HG03432 (cell line): ENCODE measurements around the gene NCOA5.
A peak's percentile ranks its signal among the peaks of the same experiment; 100 is the strongest.
"Not testable (repeated sequence)": the region's sequence is repeated elsewhere in the genome, so short reads cannot be mapped to it uniquely, and the experiment has no call there.

Experiments used
- ATAC-seq: cut with Tn5 transposase; IDR thresholded peaks from one replicate; pipeline ENCODE4 v1.9.1; 2021; ENCODE audit warnings: mild to moderate bottlenecking, moderate library complexity; ENCODE audit not compliant: unreplicated experiment

Gene NCOA5

DNA sequence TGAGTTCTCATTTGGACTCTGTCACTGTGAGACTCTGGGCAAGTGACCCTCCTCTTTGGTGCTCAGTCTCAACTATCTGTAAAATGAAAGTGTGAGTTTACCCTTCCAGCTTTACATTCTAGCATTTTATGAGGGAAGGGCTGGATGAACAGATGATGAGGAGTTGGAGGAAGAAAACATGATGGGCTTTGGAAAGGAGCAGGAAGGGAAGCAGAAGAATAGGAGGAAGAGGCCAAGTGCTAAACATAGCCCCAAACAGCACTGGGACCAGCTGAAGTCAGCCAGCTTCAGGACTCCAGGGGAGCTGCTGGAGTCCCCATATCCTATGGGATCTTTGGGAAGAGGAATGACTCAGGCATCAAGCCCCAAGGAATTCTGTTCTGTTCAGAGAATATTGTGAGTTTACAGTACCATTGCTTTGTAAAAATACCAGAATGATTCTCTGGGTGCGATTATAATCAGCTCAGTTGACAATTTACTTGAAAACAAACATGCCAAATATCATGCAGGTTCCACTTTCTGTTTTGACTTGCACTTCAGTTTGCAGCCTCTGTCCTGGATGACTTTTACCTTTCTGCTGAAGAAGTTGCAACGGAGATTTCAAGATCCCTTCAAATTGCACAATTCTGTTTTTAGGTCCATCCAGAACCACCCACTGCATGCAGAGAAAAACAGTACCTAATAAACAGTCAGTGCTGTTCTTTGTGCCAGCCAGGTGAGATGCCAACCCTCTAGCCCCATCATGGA is 31.6 kb upstream of the NCOA5 start:
- no peak for ATAC-seq

DNA sequence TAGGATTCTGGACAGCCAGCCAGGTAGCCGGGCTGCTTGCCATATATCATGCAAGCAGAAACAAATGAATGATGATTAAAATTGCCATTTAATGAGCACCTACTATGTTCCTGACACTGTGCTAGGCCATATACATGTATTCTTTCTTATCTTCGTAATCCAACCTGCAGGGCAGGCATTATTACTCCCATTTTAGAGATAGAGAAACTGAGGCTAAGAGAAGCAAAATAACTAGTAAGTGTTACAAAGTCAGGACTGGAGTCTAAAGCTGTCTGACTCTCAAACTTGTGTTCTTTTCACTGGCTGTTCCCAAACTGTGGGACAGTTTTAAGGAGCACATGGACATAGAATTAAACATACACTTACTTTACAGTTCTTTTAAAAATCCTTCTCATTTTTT is 30.4 kb upstream of the NCOA5 start:
- no peak for ATAC-seq

DNA sequence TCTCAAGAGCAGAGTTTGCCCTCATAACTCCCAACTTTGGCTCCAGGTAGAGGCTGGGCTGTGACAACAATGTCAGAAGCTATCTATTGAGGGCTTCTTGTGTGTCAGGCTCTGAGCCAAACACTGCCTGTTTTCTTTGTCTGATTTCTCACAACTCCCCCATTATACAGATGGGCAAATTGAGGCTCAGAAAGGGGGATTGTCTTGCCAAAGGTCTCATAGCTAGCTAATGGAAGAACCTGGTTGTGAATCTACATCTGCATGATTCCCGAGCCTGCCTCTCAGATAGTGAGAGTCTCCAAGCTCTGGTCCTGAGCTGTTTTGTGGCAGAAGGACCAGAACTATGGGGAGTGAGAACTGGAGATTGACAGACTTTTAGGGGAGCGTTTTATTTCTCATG is 29.8 kb upstream of the NCOA5 start:
- no peak for ATAC-seq

DNA sequence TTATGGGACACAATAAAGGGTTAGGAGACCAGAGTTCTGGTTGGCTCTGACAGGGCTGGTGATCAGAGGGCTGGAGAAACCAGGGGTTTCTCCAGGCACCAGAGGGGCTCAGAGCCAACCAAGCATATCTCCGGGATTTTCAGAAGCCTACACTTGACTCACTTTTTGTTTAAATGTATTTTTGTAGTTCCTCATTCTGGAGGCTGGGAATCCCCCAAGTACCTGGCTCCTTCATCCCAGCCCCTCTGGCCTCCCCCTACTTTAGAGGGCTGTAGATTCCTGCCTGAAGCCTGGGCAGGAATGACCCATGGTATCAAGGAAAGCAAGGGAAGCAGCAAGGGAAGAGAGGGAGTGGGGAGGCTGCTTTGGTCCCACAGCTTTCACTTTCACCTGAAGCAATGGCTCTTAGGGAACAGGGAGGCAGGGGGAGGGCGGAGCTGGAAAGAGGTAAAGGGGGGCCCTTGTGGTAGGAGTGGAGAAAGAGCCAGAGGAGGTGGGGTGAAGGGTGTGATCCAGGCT is 29.3 kb upstream of the NCOA5 start:
- ATAC-seq = peak; percentile 32

DNA sequence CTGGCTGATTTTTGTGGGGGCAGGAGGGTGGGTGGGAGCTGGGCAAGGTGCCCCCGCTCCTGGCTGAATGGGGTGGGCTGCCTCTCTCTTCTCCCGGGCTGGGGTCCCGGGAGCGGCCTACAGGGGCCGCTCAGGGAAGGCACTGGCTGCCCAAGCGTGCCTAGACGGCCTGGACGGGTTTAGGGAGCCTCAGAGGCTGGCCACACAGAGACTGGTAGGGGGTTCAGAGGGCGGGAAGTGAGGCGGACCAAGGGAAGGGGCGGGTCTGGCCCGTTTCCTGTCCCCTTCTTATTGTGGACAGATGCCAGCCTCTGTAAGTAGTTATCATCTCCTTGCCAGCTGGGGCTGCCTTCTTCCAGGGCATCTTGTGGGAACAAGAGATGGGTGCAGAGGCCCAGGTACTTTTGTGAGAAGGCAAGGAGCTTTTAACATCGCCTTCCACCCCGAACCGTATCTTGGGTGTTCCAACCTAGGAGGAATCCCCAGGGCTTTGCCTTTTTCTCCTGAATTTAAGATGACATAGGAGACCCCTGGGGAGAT is 28.8 kb upstream of the NCOA5 start:
- ATAC-seq = peak; percentile 56

DNA sequence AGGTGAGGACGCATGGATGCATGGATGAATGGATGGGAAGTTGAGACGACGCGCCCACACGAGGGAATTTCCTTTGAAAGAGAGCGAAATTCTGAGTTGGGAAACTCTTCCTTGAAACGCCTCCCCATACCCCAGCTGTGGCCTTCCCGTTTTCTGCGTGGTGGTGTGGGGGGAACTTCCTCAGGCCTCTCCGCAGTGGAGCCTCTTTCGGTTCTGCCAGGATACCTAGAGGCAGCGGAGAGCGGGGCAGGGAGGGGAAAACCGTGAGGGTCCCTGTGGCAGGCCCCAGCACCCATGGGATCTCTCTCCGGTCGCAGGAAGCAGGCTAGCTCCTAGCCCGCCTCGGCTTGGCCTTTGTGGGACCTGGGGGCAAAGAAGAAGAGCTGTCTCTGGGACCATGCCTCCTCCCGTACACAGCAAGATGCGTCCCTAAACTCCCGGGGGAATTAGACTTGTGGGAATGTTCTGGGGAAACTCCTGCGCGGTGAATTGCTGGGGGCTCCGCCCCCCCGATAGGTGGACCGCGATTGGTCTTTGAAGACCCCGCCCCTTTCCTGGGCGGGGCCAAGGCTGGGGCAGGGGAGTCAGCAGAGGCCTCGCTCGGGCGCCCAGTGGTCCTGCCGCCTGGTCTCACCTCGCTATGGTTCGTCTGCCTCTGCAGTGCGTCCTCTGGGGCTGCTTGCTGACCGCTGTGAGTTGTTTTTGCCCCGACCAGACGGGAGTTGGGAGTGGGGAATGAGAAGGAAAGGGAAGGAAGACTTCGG is 28.1 kb upstream of the NCOA5 start, which contains the start of gene CD40:
CD40 (plus strand) TSS at position 611 of the 764 bp plus-strand sequence; CDS start at position 641, 30 bp downstream.
- ATAC-seq = peak; percentile 79

DNA sequence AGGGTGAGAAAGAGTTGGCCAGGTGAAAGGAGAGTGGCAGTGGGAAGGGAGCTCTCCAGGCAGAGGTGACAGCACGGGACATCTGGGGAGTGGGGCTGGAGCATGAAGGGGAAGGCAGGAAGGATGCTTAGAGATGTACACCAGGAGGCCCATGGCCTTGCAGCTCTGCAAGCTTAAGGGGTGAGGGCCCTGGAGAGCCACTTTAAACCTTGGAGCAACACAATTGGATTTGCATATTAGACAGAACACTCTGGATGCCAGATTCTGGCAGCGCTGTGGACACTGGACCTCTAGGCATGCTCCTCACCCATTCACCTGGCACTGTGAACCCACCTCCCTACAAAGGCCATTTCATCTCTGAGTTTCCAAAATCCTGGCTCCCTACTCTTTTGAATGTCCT is 24.7 kb upstream of the NCOA5 start:
- no peak for ATAC-seq

DNA sequence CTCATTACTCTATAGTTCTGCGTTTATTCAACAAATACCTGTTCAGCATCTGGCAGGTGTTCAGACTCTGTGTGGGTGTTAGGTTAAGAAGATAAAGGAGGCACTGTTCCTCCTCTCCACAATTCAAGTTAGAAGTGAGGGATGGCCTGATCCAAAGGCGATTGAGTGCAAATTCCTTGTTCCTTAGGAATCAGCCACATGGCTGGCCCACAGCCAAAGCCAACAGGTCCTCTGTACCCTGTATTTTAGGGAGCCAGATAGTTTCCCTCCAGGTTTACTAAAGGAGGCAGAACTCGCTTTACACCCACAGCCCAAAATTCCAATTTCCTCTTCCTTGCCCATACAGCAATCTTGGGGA is 23.3 kb upstream of the NCOA5 start:
- ATAC-seq = no peak

DNA sequence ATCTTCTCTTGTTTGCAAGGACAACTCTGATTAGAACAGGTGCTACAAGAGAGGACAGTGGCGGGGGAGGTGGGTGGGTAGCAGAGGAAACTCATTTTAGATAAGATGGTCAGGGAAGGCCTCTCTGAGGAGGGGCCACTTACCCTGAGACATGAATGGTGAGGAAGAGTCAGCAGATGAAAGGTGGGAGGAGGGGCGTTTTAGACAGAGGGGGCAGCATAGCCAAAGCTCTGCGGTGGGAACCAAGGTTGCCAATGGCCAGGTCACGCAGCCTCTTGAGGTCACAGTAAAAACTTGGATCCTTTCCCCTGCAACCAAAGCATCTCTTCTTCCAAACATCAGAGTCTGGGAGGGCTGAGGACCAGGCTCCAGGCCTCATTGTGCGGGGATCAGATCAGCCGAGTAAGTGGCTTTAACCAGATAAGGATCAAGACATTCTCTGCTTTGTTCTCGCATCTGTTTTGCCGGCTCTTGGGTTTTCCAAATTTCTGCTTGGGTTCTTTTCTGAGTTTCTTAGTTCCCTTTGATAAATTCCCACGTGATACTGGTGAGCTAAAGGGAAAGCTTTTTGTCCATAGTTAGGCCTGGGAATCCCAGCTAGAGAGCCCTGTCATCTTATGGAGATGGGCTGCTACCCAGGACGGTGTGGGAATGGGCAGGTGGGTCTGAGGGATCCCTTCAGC is 22.8 kb upstream of the NCOA5 start:
- no peak for ATAC-seq

DNA sequence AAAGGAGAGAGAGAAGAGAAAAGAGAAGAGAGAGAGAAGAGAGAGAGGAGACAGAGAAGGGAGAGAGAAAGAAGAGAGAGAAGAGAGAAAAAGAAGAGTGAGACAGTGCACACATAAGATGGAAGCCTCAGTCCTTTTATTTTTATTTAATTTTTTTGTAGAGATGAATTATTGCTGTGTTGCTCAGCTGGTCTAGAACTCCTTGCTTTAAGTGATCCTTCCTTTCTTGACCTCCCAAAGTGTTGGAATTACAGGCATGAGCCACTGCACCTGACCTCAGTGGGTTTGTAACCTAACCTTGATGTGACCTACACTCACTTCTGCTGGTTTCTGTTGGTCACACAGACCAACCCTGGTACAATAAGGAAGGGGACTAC is 22.1 kb upstream of the NCOA5 start:
- ATAC-seq = no peak

DNA sequence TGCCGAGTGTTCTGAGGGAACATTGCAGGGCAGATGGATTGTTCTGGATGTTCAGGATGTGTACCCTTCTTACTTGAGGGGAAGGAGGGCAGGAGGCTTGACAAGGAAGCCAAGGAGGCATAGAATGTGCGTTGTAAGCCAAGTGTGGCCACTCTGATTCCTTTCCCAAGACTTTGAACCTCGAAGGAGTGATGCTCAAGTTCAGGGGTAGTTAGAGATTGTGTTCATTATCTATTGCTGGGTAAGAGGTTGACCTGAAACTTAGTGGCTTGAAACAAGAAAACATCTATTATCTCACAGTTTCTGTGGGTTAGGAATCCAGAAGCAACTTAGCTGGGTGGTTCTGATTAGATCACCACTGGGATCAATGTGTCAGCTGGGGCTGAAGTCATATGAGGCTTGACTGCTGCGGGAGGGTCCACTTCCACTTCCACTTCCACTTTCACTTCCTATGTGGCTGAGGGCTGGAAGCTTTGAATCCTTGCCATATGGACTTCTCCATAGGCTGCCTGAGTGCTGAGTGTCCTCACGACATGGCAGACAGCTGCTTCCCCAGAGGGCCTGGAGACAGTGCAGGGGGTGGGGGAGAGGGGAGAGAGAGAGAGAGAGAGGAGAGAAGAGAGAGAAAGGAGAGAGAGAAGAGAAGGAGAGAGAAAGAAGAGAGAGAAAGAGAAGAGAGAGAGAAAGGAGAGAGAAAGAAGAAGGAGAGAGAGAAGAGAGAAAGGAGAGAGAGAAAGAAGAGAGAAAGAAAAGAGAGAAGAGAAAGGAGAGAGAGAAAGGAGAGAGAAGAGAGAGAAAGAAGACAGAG is 21.5 kb upstream of the NCOA5 start:
- no peak for ATAC-seq

DNA sequence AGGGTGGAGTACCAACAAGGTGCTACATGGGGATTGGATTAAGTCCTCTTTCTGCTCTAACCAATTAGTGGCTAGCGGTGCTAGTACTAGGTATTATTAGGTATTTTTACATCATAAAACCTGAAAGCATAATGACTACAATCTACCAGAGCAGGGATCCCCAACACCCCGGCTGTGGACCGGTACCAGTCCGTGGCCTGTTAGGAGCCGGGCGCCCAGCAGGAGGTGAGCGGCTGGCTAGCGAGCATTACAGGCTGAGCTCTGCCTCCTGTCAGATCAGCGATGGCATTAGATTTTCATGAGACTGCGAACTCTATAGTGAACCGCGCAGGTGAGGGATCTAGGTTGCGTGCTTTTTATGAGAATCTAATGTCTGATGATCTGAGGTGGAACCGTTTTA is 19.2 kb upstream of the NCOA5 start:
- ATAC-seq = no peak

DNA sequence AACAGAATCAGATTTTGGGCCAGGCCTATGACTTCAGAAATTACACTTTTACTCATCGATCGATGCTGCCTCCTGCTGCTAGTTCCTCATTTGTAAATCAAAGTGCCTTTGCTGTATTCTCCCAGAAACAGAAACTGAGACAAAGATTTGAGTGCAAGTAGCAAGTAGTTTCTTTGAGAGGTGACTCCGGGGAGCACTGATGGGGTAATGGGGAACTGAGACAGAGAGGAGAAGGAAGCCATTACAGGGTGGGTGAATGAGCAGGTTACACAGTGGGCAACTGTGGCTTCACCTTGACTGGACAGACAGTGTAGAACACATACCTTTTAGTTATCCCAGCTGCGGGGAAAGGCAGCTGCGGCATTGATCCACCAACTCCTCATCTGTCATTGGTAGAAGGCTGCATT is 18.7 kb upstream of the NCOA5 start:
- peak; percentile 89 for ATAC-seq

DNA sequence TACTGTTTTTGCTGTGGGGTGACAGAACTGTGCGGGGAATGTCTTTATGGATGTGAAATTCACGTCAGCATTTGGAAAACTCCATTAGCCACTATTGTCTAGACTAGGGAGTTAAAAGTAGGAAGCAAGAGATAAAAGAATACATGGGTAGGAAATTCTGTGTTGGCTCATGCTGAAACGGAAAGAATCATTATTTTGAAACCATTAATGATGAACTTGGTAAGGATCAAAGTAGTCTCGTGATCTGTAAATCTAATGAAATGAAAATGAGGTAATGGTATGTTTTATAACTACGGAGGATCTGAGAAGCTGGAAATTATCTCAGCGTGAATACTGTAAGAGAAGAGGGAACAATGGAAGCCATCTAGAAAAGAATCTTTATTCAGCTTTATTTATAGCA is 17.3 kb upstream of the NCOA5 start:
- no peak for ATAC-seq

DNA sequence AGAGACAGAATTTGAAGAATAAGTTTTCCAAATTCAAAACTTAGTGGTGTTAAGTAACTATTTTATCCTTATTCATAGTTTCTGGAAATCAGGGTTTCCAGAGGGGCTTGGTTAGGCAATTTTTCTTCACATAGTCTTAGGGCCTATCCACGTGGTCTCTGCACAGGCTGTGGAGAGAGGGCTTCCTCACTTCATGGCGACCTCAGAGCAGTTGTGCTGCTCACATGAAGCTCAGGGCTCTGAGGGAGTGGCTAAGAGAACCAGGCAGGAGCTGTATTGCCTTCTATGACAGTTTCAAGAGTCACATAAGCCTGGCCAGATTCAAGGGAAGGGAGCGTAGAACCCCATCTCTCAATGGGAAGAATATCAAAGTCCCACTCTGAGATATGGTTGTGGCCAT is 14.5 kb upstream of the NCOA5 start:
- no peak for ATAC-seq

DNA sequence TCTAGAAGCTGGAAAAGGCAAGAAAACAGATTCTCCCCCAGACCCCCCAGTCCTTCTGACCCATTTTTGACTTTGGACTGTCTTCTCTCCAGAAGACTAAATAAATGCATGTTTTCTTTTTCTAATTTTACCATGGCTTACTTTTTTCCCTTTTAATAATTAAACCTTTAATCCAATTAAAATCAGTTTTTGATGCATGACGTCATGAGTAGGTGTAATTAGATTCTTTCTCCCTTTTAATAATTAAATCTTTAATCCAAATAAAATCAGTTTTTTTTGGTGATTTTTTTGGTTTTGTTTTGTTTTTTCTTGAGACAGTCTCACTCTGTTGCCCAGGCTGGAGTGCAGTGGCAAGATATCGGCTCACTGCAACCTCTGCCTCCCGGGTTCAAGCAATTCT is 13.2 kb upstream of the NCOA5 start:
- no peak for ATAC-seq

DNA sequence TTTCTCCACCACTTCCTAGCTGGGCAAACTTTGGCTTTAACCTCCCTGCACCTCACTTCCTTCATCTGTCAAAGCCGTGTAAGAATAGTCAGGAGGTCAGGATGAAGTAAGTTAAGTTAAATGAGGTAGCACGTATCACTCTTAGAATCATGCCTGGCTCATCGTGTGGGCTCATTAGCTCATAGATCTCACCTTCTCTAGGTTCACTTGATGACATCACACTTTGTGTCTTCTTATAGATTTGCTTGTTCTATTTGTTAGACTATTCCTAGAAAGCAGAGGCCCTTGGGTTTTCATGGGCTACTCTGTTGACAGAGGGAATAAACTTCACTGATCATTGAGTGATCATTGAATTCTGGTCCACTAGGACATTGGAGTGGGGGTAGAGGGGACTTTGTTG is 12.2 kb upstream of the NCOA5 start:
- no peak for ATAC-seq

DNA sequence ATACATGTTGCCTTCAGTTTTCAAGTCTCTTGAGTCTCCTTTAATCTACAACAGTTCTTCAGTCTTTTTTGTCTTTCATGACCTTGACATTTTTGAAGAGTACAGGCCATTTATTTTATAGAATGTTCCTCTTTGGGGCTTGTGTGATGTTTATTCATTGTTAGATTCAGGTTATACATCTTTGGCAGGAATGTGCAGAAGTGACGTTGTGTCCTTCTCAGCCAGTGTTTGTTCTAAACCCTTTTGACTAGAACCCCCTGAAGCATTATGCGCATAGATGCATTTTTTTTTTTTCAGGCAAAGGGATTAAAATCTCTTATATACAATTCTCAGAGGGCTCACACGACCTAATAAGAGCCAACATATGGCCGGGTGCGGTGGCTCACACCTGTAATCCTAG is 11.2 kb upstream of the NCOA5 start:
- no peak for ATAC-seq

DNA sequence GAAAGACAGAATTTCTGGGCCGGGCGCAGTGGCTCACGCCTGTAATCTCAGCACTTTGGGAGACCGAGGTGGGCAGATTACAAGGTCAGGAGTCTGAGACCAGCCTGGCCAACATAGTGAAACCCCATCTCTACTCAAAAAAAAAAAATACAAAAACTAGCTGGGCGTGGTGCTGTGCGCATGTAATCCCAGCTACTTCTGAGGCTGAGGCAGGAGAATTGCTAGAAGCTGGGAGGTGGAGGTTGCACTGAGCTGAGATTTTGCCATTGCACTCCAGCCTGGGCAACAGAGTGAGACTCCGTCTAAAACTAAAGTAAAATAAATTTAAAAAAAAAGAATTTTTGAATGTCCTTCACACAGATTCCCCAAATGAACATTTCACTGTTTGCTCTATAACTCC is 10.7 kb upstream of the NCOA5 start:
- not testable (repeated sequence) for ATAC-seq

DNA sequence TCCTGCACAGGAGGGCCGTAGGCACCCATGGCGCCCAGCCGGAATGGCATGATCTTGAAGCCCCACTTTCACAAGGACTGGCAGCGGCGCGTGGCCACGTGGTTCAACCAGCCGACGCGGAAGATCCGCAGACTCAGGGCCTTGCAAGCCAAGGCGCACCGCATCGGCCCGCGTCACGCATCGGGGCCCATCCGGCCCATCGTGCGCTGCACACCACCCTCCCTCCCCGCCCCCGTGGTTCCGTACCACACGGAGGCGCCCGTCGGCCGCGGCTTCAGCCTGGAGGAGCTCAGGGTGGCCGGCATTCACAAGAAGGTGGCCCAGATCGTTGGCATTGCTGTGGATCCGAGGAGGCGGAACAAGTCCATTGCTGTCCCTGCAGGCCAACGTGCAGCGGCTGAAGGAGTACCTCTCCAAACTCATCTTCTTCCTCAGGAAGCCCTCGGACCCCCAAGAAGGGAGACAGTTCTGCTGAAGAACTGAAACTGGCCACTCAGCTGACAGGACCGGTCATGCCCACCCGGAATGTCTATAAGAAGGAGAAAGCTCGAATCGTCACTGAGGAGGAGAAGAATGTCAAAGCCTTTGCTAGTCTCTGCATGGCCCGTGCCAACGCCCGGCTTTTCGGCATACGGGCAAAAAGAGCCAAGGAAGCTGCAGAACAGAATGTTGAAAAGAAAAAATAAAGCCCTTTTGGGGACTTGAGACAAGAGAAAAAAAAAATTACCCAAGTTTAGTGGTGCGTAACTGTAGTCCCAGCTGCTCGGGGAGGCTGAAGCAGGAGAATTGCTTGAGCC is 9.9 kb upstream of the NCOA5 start:
- ATAC-seq = peak; percentile 46
